ENCODE measurements around the gene VPS39. TPM values are rescaled to one million over a fixed set of nuclear protein-coding genes. Genes with fewer than 3 reads are reported as not detected.

The VPS39 gene
- total and polyA plus RNA-seq, 2 of the 13 experiments (the other 11 are each of a cell fraction or from before 2014, with no cell fraction given): 22.9 to 32.0 TPM

GRCh38 chr15:42138411-42138810 is 69.7 kb downstream of the VPS39 start:
- Histone ChIP-seq H3K9ac (ENCODE audit: insufficient read depth, low read depth, low read length) (no peak overlapping the region), H3K27ac (ENCODE audit: extremely low read length, insufficient read depth, low read length) (no peak overlapping the region), H4K20me1 (ENCODE audit: insufficient read depth, low read length) (no peaks in the 10 kb centered on the region), H3K9me3 (ENCODE audit: low read length) (peaks cover 24% of the 10 kb centered on the region), H3K4me2 (ENCODE audit: low read depth, low read length) (peak overlapping the region; percentile 48), H3K4me1 (ENCODE audit: insufficient read depth, low read length) (peaks cover 81% of the 10 kb centered on the region), H2AFZ (ENCODE audit: low read length) (no peak overlapping the region), H3K79me2 (ENCODE audit: insufficient read depth, low read length) (no peaks in the 10 kb centered on the region), H3K27me3 (ENCODE audit: control insufficient read depth in 1 of 2, insufficient read depth in 2 of 2, low read length in 2 of 2) (peaks cover 0 to 4% of the 10 kb centered on the region in 2 experiments; a peak in 1 of 5 replicates), H3K4me3 (replicated peaks in 1 of 3; ENCODE audit: insufficient read depth in 1 of 3, low read depth in 2 of 3, low read length in 3 of 3) (no peak overlapping the region), H3K36me3 (replicated peaks in 1 of 2; ENCODE audit: control insufficient read depth in 1 of 2, insufficient read depth in 2 of 2, low read length in 2 of 2) (no peaks in the 10 kb centered on the region)
- DNase-seq (ENCODE audit: low spot score) (no peak), ATAC-seq (no peak), FAIRE-seq (no peak)
- 80% methylated on average over 1 of the region's 4 CpGs for WGBS (ENCODE audit: low lambda C conversion rate)
- intact Hi-C loops (cut with micrococcal nuclease; ENCODE audit: unreplicated experiment): loop anchor here (5.0 kb wide), 1 partner anchor 71 kb away; no protein-coding TSS in a partner anchor
- in situ Hi-C loops (cut with HindIII; ENCODE audit: extremely low pct_ligation_motif_present, low pct_unique_long_range_greater_than_20kb): loop anchor here (5.0 kb wide), 2 partner anchors 71 to 151 kb away; no protein-coding TSS in a partner anchor
- no TSS peak for BruUV-seq (replicated peaks)
- CTCF ChIA-PET (ENCODE audit: low intra/inter-chr PET ratio, low total read pairs): interaction anchor here (1.1 to 1.4 kb wide), 2 partner anchors 72 to 149 kb away, joined by 4 to 6 read pairs; no protein-coding TSS in a partner anchor
- 0 out of 2 replicates have a peak, but pooled peaks have one; percentile 4 for TF ChIP-seq ZNF263 (CRISPR knock-in tag; IDR thresholded peaks at IDR 0.05)
- no peak for TF ChIP-seq CCAR2 (optimal IDR thresholded peaks at IDR 0.05; ENCODE audit: low read depth, low read length)
- TF ChIP-seq RAD21 (CRISPR knock-in tag; IDR thresholded peaks at IDR 0.05): no peak
- TF ChIP-seq ZNF557 (CRISPR knock-in tag; IDR thresholded peaks at IDR 0.05): no peak
- TF ChIP-seq ARID3A (IDR thresholded peaks at IDR 0.05; ENCODE audit: low read depth, low read length): no peak
- no peak for TF ChIP-seq ZNF784 (CRISPR knock-in tag; IDR thresholded peaks at IDR 0.05; ENCODE audit: borderline replicate concordance)
- no peak for TF ChIP-seq PHF20 (CRISPR knock-in tag; IDR thresholded peaks at IDR 0.05)
- TF ChIP-seq PRMT3 (CRISPR knock-in tag; IDR thresholded peaks at IDR 0.05; ENCODE audit: borderline replicate concordance, low read depth): no peak
- TF ChIP-seq SP140L (CRISPR knock-in tag; IDR thresholded peaks at IDR 0.05; ENCODE audit: borderline replicate concordance): no peak
- no peak for TF ChIP-seq KLF12 (CRISPR knock-in tag; IDR thresholded peaks at IDR 0.05; ENCODE audit: borderline replicate concordance)
- 0 out of 2 replicates have a peak, but pooled peaks have one; percentile 28 for TF ChIP-seq ZNF777 (CRISPR knock-in tag; IDR thresholded peaks at IDR 0.05)
- 0 out of 2 replicates have a peak, but pooled peaks have one; percentile 15 for TF ChIP-seq SRY (CRISPR knock-in tag; IDR thresholded peaks at IDR 0.05)
- TF ChIP-seq KAT8 (CRISPR knock-in tag; IDR thresholded peaks at IDR 0.05): no peak
- TF ChIP-seq ZIK1 (CRISPR knock-in tag; IDR thresholded peaks at IDR 0.05; ENCODE audit: borderline replicate concordance, low read depth): 0 out of 2 replicates have a peak, but pooled peaks have one; percentile 1
- POLR2A ChIA-PET: interaction anchor here (1.4 kb wide), 1 partner anchor 18 kb away, joined by 4 read pairs; the partner anchor contains the start of gene PLA2G4F

Measured in HepG2 (cell line).